CD8-positive, alpha-beta memory T cell (primary cell): Measurements from ENCODE around the gene FOS. TPM values are rescaled to one million over a fixed set of nuclear protein-coding genes. Genes with fewer than 3 reads are reported as not detected.

Experiments used
- CTCF ChIA-PET: fragments of 350-600 bp; sonication (Branson Sonifier 250); formaldehyde crosslinking; loops from one replicate; lab custom pipeline; 2021; ENCODE audit warnings: antibody characterized with exemption; lab: Charles Lee
- POLR2A ChIA-PET: fragments of 350-600 bp; sonication (Branson Sonifier 250); formaldehyde crosslinking; loops from one replicate; lab custom pipeline; 2021; ENCODE audit warnings: antibody characterized with exemption; lab: Charles Lee
- DNase-seq, 5 donors: peaks; one replicate each; pipeline versions ENCODE4 v3.0.0 to v3.0.0-alpha.2; 2020 to 2022; ENCODE audit warnings: mixed read lengths in 1 of 5
- H3K27ac ChIP-seq: one replicate; pipeline ENCODE4 v1.7.0; 2013; ENCODE audit warnings: low read depth, mild to moderate bottlenecking, low read length, moderate library complexity
- H3K27me3 ChIP-seq: 2 replicates; pipeline ENCODE4 v1.7.0; 2013; ENCODE audit warnings: low read length, mild to moderate bottlenecking; ENCODE audit not compliant: insufficient read depth, poor library complexity, severe bottlenecking
- H3K36me3 ChIP-seq: 2 replicates; pipeline ENCODE4 v1.7.0; 2013; ENCODE audit warnings: mild to moderate bottlenecking, low read length, moderate library complexity; ENCODE audit not compliant: insufficient read depth
- H3K4me1 ChIP-seq: 2 replicates; pipeline ENCODE4 v1.7.0; 2013; ENCODE audit warnings: mild to moderate bottlenecking, low read length, moderate library complexity; ENCODE audit not compliant: insufficient read depth
- H3K4me3 ChIP-seq: 2 replicates; pipeline ENCODE4 v1.7.0; 2013; ENCODE audit warnings: mild to moderate bottlenecking, low read length
- H3K9me3 ChIP-seq: 2 replicates; pipeline ENCODE4 v1.7.0; 2013; ENCODE audit warnings: mild to moderate bottlenecking, low read length
- H3K27ac Mint-ChIP-seq, 8 donors: one replicate each; pipeline ENCODE4 v1.8.0; 2020 to 2021; ENCODE audit warnings: mixed read lengths in 8 of 8, mild to moderate bottlenecking in 6 of 8, inconsistent platforms in 3 of 8, moderate library complexity in 3 of 8
- H3K27me3 Mint-ChIP-seq, 2 donors: one replicate each; pipeline ENCODE4 v1.8.0; 2020 to 2021; ENCODE audit warnings: mixed read lengths in 2 of 2, mild to moderate bottlenecking in 1 of 2, moderate library complexity in 1 of 2
- H3K36me3 Mint-ChIP-seq, 3 donors: one replicate each; pipeline ENCODE4 v1.8.0; 2020 to 2021; ENCODE audit warnings: mixed read lengths in 3 of 3, inconsistent platforms in 1 of 3, mild to moderate bottlenecking in 1 of 3
- H3K4me1 Mint-ChIP-seq, 3 donors: one replicate each; pipeline ENCODE4 v1.8.0; 2020 to 2021; ENCODE audit warnings: mixed read lengths in 3 of 3, inconsistent platforms in 1 of 3, mild to moderate bottlenecking in 1 of 3
- H3K4me3 Mint-ChIP-seq, 7 donors: one replicate each; pipeline ENCODE4 v1.8.0; 2020 to 2021; ENCODE audit warnings: mixed read lengths in 7 of 7, mild to moderate bottlenecking in 6 of 7, moderate library complexity in 4 of 7, inconsistent platforms in 2 of 7
- H3K9me3 Mint-ChIP-seq, 5 donors: one replicate each; pipeline ENCODE4 v1.8.0; 2020 to 2022; ENCODE audit warnings: mixed read lengths in 5 of 5, mild to moderate bottlenecking in 3 of 5, moderate library complexity in 2 of 5, inconsistent platforms in 1 of 5
- polyA plus RNA-seq: library from polyadenylated mRNA; unstranded; fragments of 300-500 nt; fragmentation: Illumina TruSeq; gene quantifications from one replicate; pipeline ENCODE4 v1.2.3, GENCODE V29; 2021
- total RNA-seq, 2 experiments: library from RNA; stranded (reverse); gene quantifications; one replicate each; pipeline ENCODE4 v1.2.3, GENCODE V29; 2021

FOS gene
- total and polyA plus RNA-seq, 3 experiments from 2014 or later, result 15.2 to 768 (median 16.8) TPM

GRCh38 chr14:75291331-75291730 lies 12.7 kb downstream of the FOS start:
- no peak overlapping the region for H3K27ac ChIP-seq
- H3K4me1 Mint-ChIP-seq, result peaks cover 20 to 24% (median 21%) of the 10 kb centered on the region in 3 donors
- no peaks in the 10 kb centered on the region for H3K27me3 ChIP-seq
- H3K36me3 Mint-ChIP-seq, result no peaks in the 10 kb centered on the region
- no peak overlapping the region for H3K4me3 ChIP-seq
- H3K27ac Mint-ChIP-seq, result peak overlapping the region in 5 of 8 donors; percentile 45 to 76 (median 66)
- H3K36me3 ChIP-seq, result no peaks in the 10 kb centered on the region
- no peak overlapping the region for H3K4me3 Mint-ChIP-seq
- peak in 1 of 5 donors; percentile 8 for DNase-seq
- ChIA-PET POLR2A (no interaction called here), CTCF (interaction anchor here (1.2 to 1.9 kb wide), 3 partner anchors 10 to 32 kb away, joined by 3 to 5 read pairs (median 4); no protein-coding TSS in a partner anchor)
- H3K4me1 ChIP-seq, result peaks cover 25% of the 10 kb centered on the region
- no peaks in the 10 kb centered on the region for H3K9me3 Mint-ChIP-seq
- H3K9me3 ChIP-seq, result no peaks in the 10 kb centered on the region
- H3K27me3 Mint-ChIP-seq, result peaks cover 9 to 14% of the 10 kb centered on the region in 2 donors

GRCh38 chr14:75292101-75292563 lies 13.5 kb downstream of the FOS start:
- ChIA-PET POLR2A (interaction anchor here (0.6 kb wide), 2 partner anchors 69 to 162 kb away, joined by 3 to 4 read pairs; no protein-coding TSS in a partner anchor), CTCF (interaction anchor here (1.2 to 1.9 kb wide), 3 partner anchors 9 to 33 kb away, joined by 3 to 5 read pairs (median 4); no protein-coding TSS in a partner anchor)
- Histone ChIP-seq H3K4me1 (peaks cover 25% of the 10 kb centered on the region), H3K4me3 (no peak overlapping the region), H3K9me3 (no peaks in the 10 kb centered on the region), H3K27ac (no peak overlapping the region), H3K36me3 (no peaks in the 10 kb centered on the region), H3K27me3 (no peaks in the 10 kb centered on the region)
- Mint-ChIP-seq H3K9me3 (no peaks in the 10 kb centered on the region), H3K4me3 (no peak overlapping the region), H3K27ac (peak overlapping the region in 5 of 8 donors; percentile 11 to 63 (median 42)), H3K36me3 (no peaks in the 10 kb centered on the region), H3K27me3 (peaks cover 8 to 11% of the 10 kb centered on the region in 2 donors), H3K4me1 (peaks cover 22 to 26% (median 22%) of the 10 kb centered on the region in 3 donors)
- peak in 1 of 5 donors; percentile 31 for DNase-seq

- Mint-ChIP-seq H3K4me1 (peaks cover 22 to 26% (median 22%) of the 10 kb centered on the region in 3 donors), H3K9me3 (no peaks in the 10 kb centered on the region), H3K27me3 (peaks cover 3 to 11% of the 10 kb centered on the region in 2 donors), H3K27ac (peak overlapping the region in 7 of 8 donors; percentile 86 to 97 (median 95)), H3K36me3 (no peaks in the 10 kb centered on the region), H3K4me3 (peak overlapping the region in 5 of 7 donors; percentile 27 to 94 (median 79))
- Histone ChIP-seq H3K27ac (no peak overlapping the region), H3K4me3 (no peak overlapping the region), H3K36me3 (no peaks in the 10 kb centered on the region), H3K9me3 (no peaks in the 10 kb centered on the region), H3K27me3 (no peaks in the 10 kb centered on the region), H3K4me1 (peaks cover 25% of the 10 kb centered on the region)
- DNase-seq, result no peak
- ChIA-PET POLR2A (interaction anchor here (0.6 kb wide), 2 partner anchors 70 to 368 kb away, joined by 3 to 5 read pairs; partner anchors contain the start of gene ERG28), CTCF (interaction anchor here (1.4 to 4.3 kb wide), 4 partner anchors 9 to 152 kb away, joined by 4 to 43 read pairs (median 8); no protein-coding TSS in a partner anchor)
These were observed 14.3 kb downstream of the FOS start for GRCh38 chr14:75292886-75293285.

GRCh38 chr14:75293920-75294648 lies 15.5 kb downstream of the FOS start:
- Histone ChIP-seq H3K4me1 (peaks cover 25% of the 10 kb centered on the region), H3K27me3 (no peaks in the 10 kb centered on the region), H3K4me3 (peak overlapping the region; percentile 75), H3K27ac (peak overlapping the region; percentile 98), H3K9me3 (no peaks in the 10 kb centered on the region), H3K36me3 (no peaks in the 10 kb centered on the region)
- H3K27ac Mint-ChIP-seq, result peak overlapping the region; percentile 87 to 100 (median 98)
- ChIA-PET CTCF (interaction anchor here (0.6 to 6.1 kb wide), 21 partner anchors 9 to 195 kb away, joined by 3 to 72 read pairs (median 7); partner anchors contain the start of genes NEK9 and TMED10), POLR2A (interaction anchor here (0.6 to 2.6 kb wide), 9 partner anchors 10 to 366 kb away, joined by 3 to 13 read pairs (median 5); partner anchors contain the start of genes ERG28 and NEK9)
- H3K9me3 Mint-ChIP-seq, result no peaks in the 10 kb centered on the region
- H3K27me3 Mint-ChIP-seq, result peaks cover 0 to 8% of the 10 kb centered on the region in 2 donors
- peaks cover 22 to 26% (median 22%) of the 10 kb centered on the region in 3 donors for H3K4me1 Mint-ChIP-seq
- peak; percentile 91 to 96 (median 95) for DNase-seq
- H3K36me3 Mint-ChIP-seq, result no peaks in the 10 kb centered on the region
- H3K4me3 Mint-ChIP-seq, result peak overlapping the region; percentile 80 to 96 (median 91)

GRCh38 chr14:75294649-75295033 lies 16.0 kb downstream of the FOS start:
- DNase-seq, result no peak
- H3K27ac Mint-ChIP-seq, result peak overlapping the region; percentile 69 to 100 (median 94)
- H3K27me3 ChIP-seq, result no peaks in the 10 kb centered on the region

GRCh38 chr14:75295061-75295461 lies 16.4 kb downstream of the FOS start:
- no peaks in the 10 kb centered on the region for H3K36me3 ChIP-seq
- H3K27me3 ChIP-seq, result no peaks in the 10 kb centered on the region
- POLR2A ChIA-PET, result interaction anchor here (1.0 to 2.6 kb wide), 5 partner anchors 14 to 120 kb away, joined by 4 to 13 read pairs (median 6); no protein-coding TSS in a partner anchor
- H3K9me3 ChIP-seq, result no peaks in the 10 kb centered on the region
- Mint-ChIP-seq H3K9me3 (no peaks in the 10 kb centered on the region), H3K4me3 (peak overlapping the region; percentile 80 to 96 (median 91)), H3K27ac (peak overlapping the region; percentile 69 to 100 (median 94)), H3K27me3 (no peaks in the 10 kb centered on the region), H3K36me3 (no peaks in the 10 kb centered on the region), H3K4me1 (peaks cover 22 to 26% (median 22%) of the 10 kb centered on the region in 3 donors)
- peak in 1 of 5 donors; percentile 54 for DNase-seq
- peak overlapping the region; percentile 75 for H3K4me3 ChIP-seq
- CTCF ChIA-PET, result interaction anchor here (0.8 to 6.1 kb wide), 25 partner anchors 8 to 170 kb away, joined by 3 to 72 read pairs (median 7); partner anchors contain the start of genes NEK9 and TMED10
- peak overlapping the region; percentile 98 for H3K27ac ChIP-seq
- peaks cover 25% of the 10 kb centered on the region for H3K4me1 ChIP-seq

More at GRCh38 chr14:75294649-75295033, 16.0 kb downstream of the FOS start:
- peak overlapping the region; percentile 80 to 96 (median 91) for H3K4me3 Mint-ChIP-seq
- CTCF ChIA-PET, result interaction anchor here (0.6 to 6.1 kb wide), 25 partner anchors 8 to 194 kb away, joined by 3 to 72 read pairs (median 7); partner anchors contain the start of genes NEK9 and TMED10
- Histone ChIP-seq H3K9me3 (no peaks in the 10 kb centered on the region), H3K4me1 (peaks cover 25% of the 10 kb centered on the region), H3K27ac (peak overlapping the region; percentile 98), H3K36me3 (no peaks in the 10 kb centered on the region), H3K4me3 (peak overlapping the region; percentile 75)
- H3K36me3 Mint-ChIP-seq, result no peaks in the 10 kb centered on the region
- H3K4me1 Mint-ChIP-seq, result peaks cover 22 to 26% (median 22%) of the 10 kb centered on the region in 3 donors
- POLR2A ChIA-PET, result interaction anchor here (0.7 to 2.6 kb wide), 8 partner anchors 11 to 168 kb away, joined by 3 to 13 read pairs (median 5); partner anchors contain the start of gene NEK9
- no peaks in the 10 kb centered on the region for H3K9me3 Mint-ChIP-seq
- peaks cover 0 to 4% of the 10 kb centered on the region in 2 donors for H3K27me3 Mint-ChIP-seq

GRCh38 chr14:75295491-75296345 lies 17.1 kb downstream of the FOS start:
- H3K36me3 Mint-ChIP-seq, result no peaks in the 10 kb centered on the region
- H3K36me3 ChIP-seq, result no peaks in the 10 kb centered on the region
- no peaks in the 10 kb centered on the region for H3K27me3 Mint-ChIP-seq
- peak overlapping the region; percentile 80 to 96 (median 91) for H3K4me3 Mint-ChIP-seq
- DNase-seq, result peak; percentile 63 to 83 (median 68)
- ChIA-PET CTCF (interaction anchor here (0.8 to 6.1 kb wide), 24 partner anchors 9 to 171 kb away, joined by 3 to 72 read pairs (median 8); partner anchors contain the start of genes NEK9 and TMED10), POLR2A (interaction anchor here (1.0 to 2.6 kb wide), 5 partner anchors 14 to 121 kb away, joined by 4 to 13 read pairs (median 6); no protein-coding TSS in a partner anchor)
- H3K27ac ChIP-seq, result peak overlapping the region; percentile 98
- H3K27me3 ChIP-seq, result no peaks in the 10 kb centered on the region
- no peaks in the 10 kb centered on the region for H3K9me3 ChIP-seq
- H3K4me3 ChIP-seq, result peak overlapping the region; percentile 75
- H3K4me1 ChIP-seq, result peaks cover 25% of the 10 kb centered on the region
- H3K4me1 Mint-ChIP-seq, result peaks cover 22 to 26% (median 22%) of the 10 kb centered on the region in 3 donors
- peak overlapping the region; percentile 85 to 100 (median 94) for H3K27ac Mint-ChIP-seq
- H3K9me3 Mint-ChIP-seq, result no peaks in the 10 kb centered on the region
